D341Med (cell line): ENCODE data around the gene ZMPSTE24.

Source experiments
- DNase-seq: peaks from one replicate; pipeline ENCODE4 v3.0.0; 2012; ENCODE audit warnings: low spot score

ZMPSTE24 gene

GRCh38 chr1:40264354-40264781 lies 6.3 kb downstream of the ZMPSTE24 start:
- DNase-seq: no peak

DNA sequence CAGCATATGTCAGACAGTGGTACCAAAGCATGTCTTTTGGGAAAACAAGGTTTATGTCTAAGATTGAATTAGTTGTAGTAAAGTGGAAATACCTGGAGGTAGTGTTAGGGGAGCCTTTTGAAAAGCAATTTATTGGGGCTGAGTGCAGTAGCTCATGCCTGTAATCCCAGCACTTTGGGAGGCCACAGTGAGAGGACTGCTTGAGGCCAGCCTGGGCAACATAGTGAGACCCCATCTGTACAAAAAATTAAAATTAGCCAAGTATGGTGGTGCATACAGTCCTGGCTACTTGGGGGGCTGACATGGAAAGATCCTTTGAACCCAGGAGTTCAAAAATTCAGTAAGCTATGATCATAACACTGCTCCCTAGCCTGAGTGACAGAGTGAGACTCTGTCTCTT lies 7.3 kb downstream of the ZMPSTE24 start:
- no peak for DNase-seq

DNA sequence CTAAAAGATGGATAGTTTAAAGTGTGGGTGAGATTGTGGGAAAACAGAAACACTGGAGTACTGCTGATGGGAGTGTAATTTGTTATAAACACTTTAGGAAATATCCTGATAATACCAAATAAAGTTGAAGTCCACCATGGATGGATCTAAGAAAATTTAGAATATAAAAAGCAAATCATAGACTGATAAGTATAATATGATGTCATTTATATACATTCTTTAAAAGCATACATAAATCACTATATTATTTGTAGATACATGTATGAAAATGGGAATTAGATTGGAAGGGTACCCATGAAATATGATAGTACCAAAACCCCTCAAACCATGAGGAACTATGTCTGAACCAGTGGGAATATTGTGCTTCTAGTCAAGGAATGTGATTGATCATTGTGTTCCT lies 7.9 kb downstream of the ZMPSTE24 start:
- no peak for DNase-seq

- no peak for DNase-seq
These were observed 8.9 kb downstream of the ZMPSTE24 start for GRCh38 chr1:40266786-40267535.

DNA sequence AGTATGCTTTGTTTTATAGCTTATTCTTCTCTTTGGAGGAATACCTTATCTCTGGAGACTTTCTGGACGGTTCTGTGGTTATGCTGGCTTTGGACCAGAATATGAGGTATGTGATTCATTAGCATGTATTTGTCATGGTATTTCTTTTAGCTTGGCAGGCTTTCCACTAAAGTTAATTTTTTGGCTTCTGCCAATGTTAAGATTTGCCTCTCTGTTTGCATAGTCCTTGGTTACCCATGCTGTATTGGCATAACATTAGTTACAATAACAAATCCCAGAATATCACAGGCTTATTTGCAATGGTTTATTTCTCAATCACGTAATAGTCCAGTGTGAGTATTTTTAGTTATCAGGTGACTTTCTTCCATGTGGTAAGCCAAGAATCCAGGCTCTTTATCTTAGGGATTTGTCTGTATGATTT lies 9.7 kb downstream of the ZMPSTE24 start:
- DNase-seq: no peak

GRCh38 chr1:40268211-40268610 lies 10.2 kb downstream of the ZMPSTE24 start:
- no peak for DNase-seq

- DNase-seq: no peak
These were observed 12.3 kb downstream of the ZMPSTE24 start for GRCh38 chr1:40270152-40270834.

GRCh38 chr1:40272653-40273213 lies 14.7 kb downstream of the ZMPSTE24 start:
- no peak for DNase-seq

- no peak for DNase-seq
These were observed 15.6 kb downstream of the ZMPSTE24 start for GRCh38 chr1:40273547-40274166.

GRCh38 chr1:40274331-40274730 lies 16.3 kb downstream of the ZMPSTE24 start:
- no peak for DNase-seq

GRCh38 chr1:40276122-40276521 lies 18.1 kb downstream of the ZMPSTE24 start:
- no peak for DNase-seq

GRCh38 chr1:40281853-40282252 lies 23.8 kb downstream of the ZMPSTE24 start:
- DNase-seq: no peak

DNA sequence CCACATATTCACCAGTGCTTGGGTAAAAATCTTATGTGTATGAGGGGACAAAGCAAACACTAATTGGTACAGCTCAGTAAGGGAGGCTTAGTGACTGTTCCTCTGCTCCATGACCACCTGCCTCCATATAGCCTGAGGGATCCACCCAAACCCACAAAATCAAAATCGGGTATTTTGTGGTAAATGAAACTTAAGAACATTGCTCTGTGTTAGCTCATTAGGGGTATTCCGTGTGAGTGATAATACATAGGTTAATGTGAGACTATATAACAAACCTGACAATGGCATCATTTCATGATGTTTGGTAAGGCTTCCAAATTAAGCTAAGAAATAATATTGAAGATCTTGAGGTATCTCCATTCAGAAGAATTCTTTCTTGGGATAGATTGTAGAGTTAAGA lies 33.3 kb downstream of the ZMPSTE24 start:
- no peak for DNase-seq

- no peak for DNase-seq
These were observed 41.6 kb downstream of the ZMPSTE24 start for GRCh38 chr1:40299366-40300248.

GRCh38 chr1:40300249-40300567 lies 42.2 kb downstream of the ZMPSTE24 start:
- DNase-seq: no peak

DNA sequence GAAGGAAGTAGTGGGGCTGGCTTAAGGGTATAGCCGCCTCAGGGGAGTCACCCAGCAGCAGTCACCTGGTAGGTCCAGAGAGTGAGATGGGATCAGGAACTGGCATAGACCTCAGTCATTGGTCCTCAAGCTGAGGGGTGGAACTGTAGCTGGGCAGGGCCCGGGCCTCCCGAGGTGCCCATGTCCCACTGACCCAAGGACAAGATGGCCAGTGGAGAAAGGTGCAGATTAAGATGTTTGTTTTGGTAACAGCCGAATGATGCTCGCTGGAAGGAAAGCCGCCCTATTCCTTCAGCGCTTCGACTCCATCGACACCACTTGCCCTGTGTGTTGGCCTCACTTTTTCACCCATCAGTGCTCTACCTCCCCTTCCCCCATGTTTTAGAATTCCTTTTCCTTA lies 42.6 kb downstream of the ZMPSTE24 start:
- DNase-seq: no peak

DNA sequence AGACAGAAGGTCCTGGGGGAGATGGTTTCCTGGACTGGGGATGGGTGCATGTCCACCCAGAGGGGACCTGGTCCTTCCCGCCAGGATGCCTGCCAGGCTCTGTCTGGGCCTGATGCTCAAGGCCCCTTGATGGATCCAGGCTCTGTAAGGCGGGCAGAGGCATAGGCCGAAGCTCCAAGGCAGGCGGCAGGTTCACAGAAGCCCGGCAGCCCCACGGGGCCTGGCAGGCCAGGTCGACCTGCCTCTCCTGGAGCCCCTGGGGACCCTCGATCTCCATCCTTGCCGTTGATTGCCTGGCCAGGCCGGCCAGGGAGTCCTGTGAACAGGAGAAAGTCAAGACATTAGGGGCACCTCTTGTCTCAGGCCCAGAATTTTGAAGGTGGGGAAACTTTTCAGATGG lies 43.0 kb downstream of the ZMPSTE24 start:
- no peak for DNase-seq

GRCh38 chr1:40301541-40302299 lies 43.7 kb downstream of the ZMPSTE24 start:
- no peak for DNase-seq

DNA sequence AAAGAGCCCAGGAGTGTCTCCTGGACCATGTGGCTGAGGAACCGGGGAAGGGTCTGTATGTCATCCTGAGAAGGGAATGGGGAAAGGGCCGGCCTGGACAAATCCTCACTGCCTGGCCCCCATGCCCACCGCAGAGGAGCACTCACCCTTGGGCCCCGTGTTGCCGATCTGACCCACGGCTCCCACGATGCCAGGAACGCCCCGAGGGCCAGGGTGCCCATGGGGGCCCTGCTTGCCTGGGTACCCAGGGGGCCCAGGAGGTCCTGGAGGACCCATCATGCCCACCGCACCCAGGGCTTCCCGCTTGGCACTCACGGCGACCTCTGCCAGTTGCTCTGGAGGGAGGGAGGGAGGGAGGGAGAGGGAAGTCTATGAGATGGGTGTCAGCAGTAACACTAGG lies 44.4 kb downstream of the ZMPSTE24 start:
- DNase-seq: no peak

DNA sequence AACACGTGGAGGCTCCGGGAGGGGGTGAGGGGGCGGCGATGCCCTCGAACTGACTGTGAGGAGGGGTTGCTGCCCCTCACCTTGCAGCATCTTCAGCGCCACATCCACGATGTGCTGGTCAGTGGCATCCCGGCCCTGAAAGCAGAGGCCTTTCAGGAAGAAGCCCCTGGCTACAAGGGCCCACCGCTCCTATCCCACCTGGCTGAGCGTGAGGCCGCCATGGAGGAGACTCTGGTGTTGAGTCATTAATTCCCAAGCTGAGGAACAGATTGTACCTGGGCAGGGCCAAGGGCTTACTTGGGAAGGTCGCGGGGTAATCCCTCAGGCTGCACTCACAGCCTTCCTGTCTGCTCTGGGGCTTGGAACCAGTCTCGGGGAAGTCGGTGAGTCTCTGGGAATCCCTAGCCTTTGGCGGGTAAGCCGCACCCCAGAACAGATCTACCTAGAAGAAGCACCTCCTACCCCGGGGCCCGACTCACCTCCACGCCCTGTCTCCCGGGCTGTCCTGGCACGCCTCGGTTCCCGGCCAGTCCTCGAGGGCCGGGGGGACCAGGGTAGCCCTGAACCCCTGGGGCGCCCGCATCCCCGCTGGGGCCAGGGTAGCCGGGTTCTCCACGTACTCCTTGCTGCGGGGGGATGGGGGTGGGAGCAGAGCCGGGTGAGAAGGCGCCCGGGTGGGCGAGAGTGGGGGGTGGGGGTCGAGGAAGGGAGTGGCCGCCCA lies 45.2 kb downstream of the ZMPSTE24 start:
- no peak for DNase-seq

GRCh38 chr1:40303790-40304189 lies 45.8 kb downstream of the ZMPSTE24 start:
- DNase-seq: no peak
